AG09309 (cell line): Measurements from ENCODE around the gene XRCC5.

Experiments used
- DNase-seq: peaks from one replicate; pipeline ENCODE4 v3.0.0-alpha.2; 2010; ENCODE audit warnings: low read depth
- H3K4me3 ChIP-seq: 2 replicates; pipeline ENCODE4 v1.5.1; 2011; ENCODE audit warnings: mild to moderate bottlenecking, low read depth, low read length, moderate library complexity; ENCODE audit not compliant: control insufficient read depth
- CTCF ChIP-seq: IDR thresholded peaks from 2 replicates; pipeline ENCODE4 v1.5.1; 2011; ENCODE audit warnings: mild to moderate bottlenecking, low read depth, low read length, inconsistent platforms; ENCODE audit not compliant: insufficient read depth, control insufficient read depth; ENCODE audit errors: missing control alignments

Gene XRCC5

GRCh38 chr2:216084547-216084946 lies 24.6 kb upstream of the XRCC5 start:
- TF ChIP-seq CTCF: no peak
- no peak overlapping the region for H3K4me3 ChIP-seq
- no peak for DNase-seq

GRCh38 chr2:216086207-216086893 lies 22.8 kb upstream of the XRCC5 start:
- DNase-seq: no peak
- TF ChIP-seq CTCF: no peak
- H3K4me3 ChIP-seq: no peak overlapping the region

- H3K4me3 ChIP-seq: no peak overlapping the region
- no peak for DNase-seq
- TF ChIP-seq CTCF: no peak
Observed at GRCh38 chr2:216090369-216090786, 18.8 kb upstream of the XRCC5 start.

GRCh38 chr2:216092646-216093045 lies 16.5 kb upstream of the XRCC5 start:
- TF ChIP-seq CTCF: no peak
- no peak overlapping the region for H3K4me3 ChIP-seq

GRCh38 chr2:216094701-216095100 lies 14.4 kb upstream of the XRCC5 start:
- no peak for DNase-seq
- TF ChIP-seq CTCF: no peak
- H3K4me3 ChIP-seq: no peak overlapping the region

More at GRCh38 chr2:216092646-216093045, 16.5 kb upstream of the XRCC5 start:
- DNase-seq: no peak

GRCh38 chr2:216098421-216099334 lies 10.5 kb upstream of the XRCC5 start:
- DNase-seq: no peak
- TF ChIP-seq CTCF: no peak

More at GRCh38 chr2:216098421-216099334, 10.5 kb upstream of the XRCC5 start:
- H3K4me3 ChIP-seq: no peak overlapping the region
